ENCODE measurements around the gene DCAF10. TPM values are rescaled to one million over a fixed set of nuclear protein-coding genes. Genes with fewer than 3 reads are reported as not detected.
A peak's percentile ranks its signal among the peaks of the same experiment; 100 is the strongest.
"Not testable (repeated sequence)": the region's sequence is repeated elsewhere in the genome, so short reads cannot be mapped to it uniquely, and the experiment has no call there.

DCAF10 gene, protein sequence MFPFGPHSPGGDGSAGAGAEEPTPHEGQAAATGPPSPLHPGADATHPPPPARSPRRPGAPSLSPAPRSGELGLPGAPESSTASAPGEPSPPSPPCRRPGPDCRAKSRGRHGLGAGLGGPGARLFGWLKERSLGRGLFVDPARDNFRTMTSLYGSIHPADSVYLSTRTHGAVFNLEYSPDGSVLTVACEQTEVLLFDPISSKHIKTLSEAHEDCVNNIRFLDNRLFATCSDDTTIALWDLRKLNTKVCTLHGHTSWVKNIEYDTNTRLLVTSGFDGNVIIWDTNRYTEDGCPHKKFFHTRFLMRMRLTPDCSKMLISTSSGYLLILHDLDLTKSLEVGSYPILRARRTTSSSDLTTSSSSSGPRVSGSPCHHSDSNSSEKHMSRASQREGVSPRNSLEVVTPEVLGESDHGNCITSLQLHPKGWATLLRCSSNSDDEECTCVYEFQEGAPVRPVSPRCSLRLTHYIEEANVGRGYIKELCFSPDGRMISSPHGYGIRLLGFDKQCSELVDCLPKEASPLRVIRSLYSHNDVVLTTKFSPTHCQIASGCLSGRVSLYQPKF
- 10 to 100 TPM; 14.9 to 15.1 TPM for total RNA-seq
- polyA plus RNA-seq, result 27.2 TPM

GRCh38 chr9:37800631-37801286, at the start of gene DCAF10:
TSS of gene DCAF10 (plus strand) at chr9:37800797. CDS start at chr9:37800867, 70 bp downstream.
- Mint-ChIP-seq H3K9me3 (no peaks in the 10 kb centered on the region), H3K4me3 (peak within 1 kb of the TSS; percentile 91 to 99 (median 94)), H3K36me3 (peaks cover 0 to 11% (median 2%) of the 10 kb centered on the region in 3 donors), H3K4me1 (peaks cover 36 to 50% (median 46%) of the 10 kb centered on the region in 3 donors), H3K27ac (peak within 1 kb of the TSS; percentile 44 to 95 (median 92)), H3K27me3 (no peaks in the 10 kb centered on the region)
- peak within 1 kb of the TSS; percentile 65 for H3K27ac ChIP-seq (ENCODE audit: low read depth, low read length)
- ChIA-PET POLR2A (interaction anchor here (0.6 to 1.9 kb wide), 5 partner anchors 13 to 209 kb away, joined by 3 to 10 read pairs (median 4); partner anchors contain the start of gene EXOSC3), CTCF (interaction anchor here (2.5 kb wide), 1 partner anchor 16 kb away, joined by 10 read pairs; the partner anchor contains the start of gene EXOSC3)
- peak within 1 kb of the TSS; percentile 92 for H3K4me3 ChIP-seq (ENCODE audit: low read length)
- no peaks in the 10 kb centered on the region for H3K27me3 ChIP-seq (ENCODE audit: insufficient read depth, low read length, poor library complexity, severe bottlenecking)
- no peaks in the 10 kb centered on the region for H3K9me3 ChIP-seq (ENCODE audit: low read length)
- H3K4me1 ChIP-seq (ENCODE audit: insufficient read depth, low read length), result peaks cover 32% of the 10 kb centered on the region
- H3K36me3 ChIP-seq (ENCODE audit: insufficient read depth, low read length), result no peaks in the 10 kb centered on the region
- DNase-seq, result peak; percentile 78 to 90 (median 85)

DNA sequence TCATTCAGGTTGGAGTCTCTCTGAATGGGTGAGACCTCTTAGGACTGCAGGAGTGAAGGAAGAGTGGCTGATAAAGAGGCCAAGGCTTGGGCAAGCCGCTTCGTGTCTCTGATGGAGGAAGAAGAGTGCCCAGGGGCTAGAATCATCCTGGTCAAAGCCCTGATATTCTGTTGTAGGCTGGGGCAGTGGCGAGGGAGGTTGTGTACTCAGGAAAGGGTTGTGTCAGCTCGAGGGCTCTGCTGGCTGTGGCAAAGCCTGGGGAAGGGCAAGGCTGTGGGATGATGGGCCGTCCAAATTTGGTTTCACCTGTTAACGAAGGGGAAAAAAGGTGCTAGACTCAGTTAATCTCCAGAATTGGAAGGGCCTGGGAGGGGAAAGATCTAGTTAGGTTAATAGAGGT, 49.4 kb upstream of the DCAF10 start:
- Histone ChIP-seq H3K4me1 (ENCODE audit: insufficient read depth, low read length) (peaks cover 16% of the 10 kb centered on the region), H3K36me3 (ENCODE audit: insufficient read depth, low read length) (no peaks in the 10 kb centered on the region), H3K4me3 (ENCODE audit: low read length) (no peak overlapping the region), H3K27ac (ENCODE audit: low read depth, low read length) (no peak overlapping the region), H3K27me3 (ENCODE audit: insufficient read depth, low read length, poor library complexity, severe bottlenecking) (no peaks in the 10 kb centered on the region), H3K9me3 (ENCODE audit: low read length) (no peaks in the 10 kb centered on the region)
- Mint-ChIP-seq H3K27me3 (peaks cover 0 to 1% of the 10 kb centered on the region in 2 donors), H3K9me3 (no peaks in the 10 kb centered on the region), H3K36me3 (peaks cover 0 to 7% (median 0%) of the 10 kb centered on the region in 3 donors), H3K4me3 (peak overlapping the region in 6 of 7 donors; percentile 11 to 78 (median 44)), H3K4me1 (peaks cover 31 to 40% (median 32%) of the 10 kb centered on the region in 3 donors), H3K27ac (peak overlapping the region in 3 of 8 donors; percentile 42 to 78 (median 71))
- POLR2A ChIA-PET, result interaction anchor here (0.7 kb wide), 1 partner anchor 111 kb away, joined by 3 read pairs; no protein-coding TSS in a partner anchor
- DNase-seq, result no peak
- CTCF ChIA-PET, result interaction anchor here (1.2 kb wide), 1 partner anchor 159 kb away, joined by 3 read pairs; no protein-coding TSS in a partner anchor

- H3K27ac Mint-ChIP-seq; DNase-seq; POLR2A ChIA-PET; H3K9me3 Mint-ChIP-seq; H3K9me3 ChIP-seq (ENCODE audit: low read length); H3K27me3 ChIP-seq (ENCODE audit: insufficient read depth, low read length, poor library complexity, severe bottlenecking); H3K4me3 Mint-ChIP-seq; H3K36me3 Mint-ChIP-seq; H3K27ac ChIP-seq (ENCODE audit: low read depth, low read length); H3K36me3 ChIP-seq (ENCODE audit: insufficient read depth, low read length); H3K4me3 ChIP-seq (ENCODE audit: low read length); H3K27me3 Mint-ChIP-seq: not testable (repeated sequence)
- CTCF ChIA-PET, result interaction anchor here (1.6 kb wide), 1 partner anchor 12 kb away, joined by 3 read pairs; no protein-coding TSS in a partner anchor
- H3K4me1 ChIP-seq (ENCODE audit: insufficient read depth, low read length), result peaks cover 16% of the 10 kb centered on the region
- H3K4me1 Mint-ChIP-seq, result peaks cover 33 to 43% (median 33%) of the 10 kb centered on the region in 3 donors
Observed at GRCh38 chr9:37751704-37752103, 48.9 kb upstream of the DCAF10 start.

GRCh38 chr9:37752112-37752511, 48.5 kb upstream of the DCAF10 start:
- not testable (repeated sequence) for H3K4me3 ChIP-seq (ENCODE audit: low read length); H3K27ac ChIP-seq (ENCODE audit: low read depth, low read length); DNase-seq; H3K36me3 ChIP-seq (ENCODE audit: insufficient read depth, low read length); H3K9me3 Mint-ChIP-seq; H3K27me3 ChIP-seq (ENCODE audit: insufficient read depth, low read length, poor library complexity, severe bottlenecking); H3K36me3 Mint-ChIP-seq; H3K27me3 Mint-ChIP-seq; H3K9me3 ChIP-seq (ENCODE audit: low read length)
- Mint-ChIP-seq H3K4me1 (peaks cover 33 to 40% (median 33%) of the 10 kb centered on the region in 3 donors), H3K27ac (peak overlapping the region in 1 of 8 donors; percentile 89), H3K4me3 (peak overlapping the region in 3 of 7 donors; percentile 74 to 98 (median 97))
- POLR2A ChIA-PET, result interaction anchor here (1.1 kb wide), 1 partner anchor 48 kb away, joined by 3 read pairs; the partner anchor contains the start of gene DCAF10
- CTCF ChIA-PET, result interaction anchor here (0.8 to 1.6 kb wide), 3 partner anchors 8 to 19 kb away, joined by 3 read pairs; no protein-coding TSS in a partner anchor
- peaks cover 16% of the 10 kb centered on the region for H3K4me1 ChIP-seq (ENCODE audit: insufficient read depth, low read length)

DNA sequence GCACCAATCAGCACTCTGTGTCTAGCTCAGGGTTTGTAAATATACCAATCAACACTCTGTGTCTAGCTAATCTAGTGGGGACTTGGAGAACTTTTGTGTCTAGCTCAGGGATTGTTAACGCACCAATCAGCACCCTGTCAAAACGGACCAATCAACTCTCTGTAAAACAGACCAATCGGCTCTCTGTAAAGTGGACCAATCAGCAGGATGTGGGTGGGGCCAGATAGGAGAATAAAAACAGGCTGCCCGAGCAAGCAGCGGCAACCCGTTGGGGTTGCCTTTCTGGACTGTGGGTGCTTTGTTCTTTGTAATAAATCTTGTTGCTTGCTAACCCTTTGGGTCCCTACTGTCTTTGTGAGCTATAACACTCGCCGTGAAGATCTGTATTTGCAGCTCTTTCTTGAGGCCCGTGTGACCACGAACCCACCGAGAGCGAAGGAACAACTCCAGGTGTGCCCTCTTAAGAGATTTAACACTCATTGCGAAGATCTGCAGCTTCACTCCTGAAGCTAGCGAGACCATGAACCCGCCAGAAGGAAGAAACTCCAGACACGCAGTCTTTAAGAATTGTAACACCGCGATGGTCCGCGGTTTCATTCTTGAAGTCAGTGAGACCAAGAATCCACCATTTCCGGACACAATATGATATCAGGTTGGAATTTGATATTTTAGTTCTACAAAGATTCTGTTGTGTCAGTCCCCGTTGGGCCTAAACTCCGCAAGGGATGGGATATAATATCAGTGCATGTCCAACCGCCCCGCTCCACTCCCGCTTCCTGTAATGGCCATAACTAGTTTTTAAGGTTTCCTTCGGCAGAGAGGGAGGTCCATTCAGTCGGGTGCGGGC, 47.7 kb upstream of the DCAF10 start:
- peak overlapping the region; percentile 96 to 99 (median 97) for H3K4me3 Mint-ChIP-seq
- peak in 1 of 5 donors; percentile 8 for DNase-seq
- POLR2A ChIA-PET, result interaction anchor here (1.1 kb wide), 1 partner anchor 48 kb away, joined by 3 read pairs; the partner anchor contains the start of gene DCAF10

DNA sequence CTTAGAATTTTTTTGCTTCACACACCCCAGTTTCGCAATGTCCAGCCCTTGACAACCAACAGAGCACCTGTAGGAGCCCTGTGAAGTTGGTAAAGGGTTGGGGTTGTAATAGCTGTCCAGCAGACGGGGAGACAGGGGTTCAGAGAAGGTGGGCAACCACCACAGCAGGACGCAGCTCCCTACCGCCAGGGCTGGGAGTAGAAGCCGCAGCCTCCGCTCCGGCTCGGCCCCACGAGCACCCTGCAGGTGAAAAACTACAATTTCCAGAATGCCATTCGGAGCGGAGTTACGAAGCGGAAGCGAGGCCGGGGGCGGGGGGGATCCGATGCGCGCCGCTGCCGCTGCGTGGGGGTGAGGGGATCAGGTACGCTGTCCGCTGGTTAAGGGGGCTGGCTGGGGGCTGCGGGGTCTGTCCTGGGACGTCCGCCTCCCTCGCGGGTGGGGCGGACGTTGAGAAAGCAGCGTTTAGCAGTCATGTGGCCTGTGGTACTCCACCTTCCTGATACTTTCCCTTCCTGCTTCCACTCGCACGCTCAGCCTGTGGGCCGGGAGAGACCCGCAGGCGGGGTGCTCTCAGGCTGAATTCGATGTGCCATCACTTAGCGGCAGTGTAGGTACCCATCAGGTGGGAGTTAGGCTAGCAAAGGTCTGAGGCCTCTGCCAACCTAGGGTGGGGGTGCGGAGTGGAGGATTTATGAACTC, 47.0 kb upstream of the DCAF10 start, which contains the start of gene TRMT10B:
TSS of gene TRMT10B (plus strand) at position 317 of the 702 bp plus-strand sequence. CDS start 8,127 bp downstream, outside the sequence.
- CTCF ChIA-PET, result interaction anchor here (1.6 kb wide), 1 partner anchor 10 kb away, joined by 3 read pairs; no protein-coding TSS in a partner anchor
- Histone ChIP-seq H3K36me3 (ENCODE audit: insufficient read depth, low read length) (no peaks in the 10 kb centered on the region), H3K9me3 (ENCODE audit: low read length) (no peaks in the 10 kb centered on the region), H3K4me3 (ENCODE audit: low read length) (peak within 1 kb of the TSS; percentile 99), H3K27ac (ENCODE audit: low read depth, low read length) (peak within 1 kb of the TSS; percentile 85), H3K27me3 (ENCODE audit: insufficient read depth, low read length, poor library complexity, severe bottlenecking) (no peaks in the 10 kb centered on the region), H3K4me1 (ENCODE audit: insufficient read depth, low read length) (peaks cover 16% of the 10 kb centered on the region)
- Mint-ChIP-seq H3K9me3 (no peaks in the 10 kb centered on the region), H3K27me3 (peaks cover 0 to 1% of the 10 kb centered on the region in 2 donors), H3K4me1 (peaks cover 33 to 46% (median 35%) of the 10 kb centered on the region in 3 donors), H3K4me3 (peak within 1 kb of the TSS; percentile 96 to 99 (median 97)), H3K36me3 (peaks cover 0 to 14% (median 0%) of the 10 kb centered on the region in 3 donors), H3K27ac (peak within 1 kb of the TSS; percentile 89 to 99 (median 96))
- peak; percentile 52 to 75 (median 64) for DNase-seq
- POLR2A ChIA-PET, result no interaction called here

More for the DNA sequence above, 47.7 kb upstream of the DCAF10 start:
- H3K36me3 ChIP-seq (ENCODE audit: insufficient read depth, low read length), result no peaks in the 10 kb centered on the region
- peak overlapping the region; percentile 99 for H3K4me3 ChIP-seq (ENCODE audit: low read length)
- peaks cover 33 to 46% (median 35%) of the 10 kb centered on the region in 3 donors for H3K4me1 Mint-ChIP-seq
- peak overlapping the region; percentile 71 to 98 (median 96) for H3K27ac Mint-ChIP-seq
- peaks cover 0 to 1% of the 10 kb centered on the region in 2 donors for H3K27me3 Mint-ChIP-seq
- peaks cover 0 to 14% (median 0%) of the 10 kb centered on the region in 3 donors for H3K36me3 Mint-ChIP-seq
- no peaks in the 10 kb centered on the region for H3K9me3 ChIP-seq (ENCODE audit: low read length)
- CTCF ChIA-PET, result interaction anchor here (0.8 to 1.6 kb wide), 3 partner anchors 9 to 20 kb away, joined by 3 read pairs; no protein-coding TSS in a partner anchor
- H3K27ac ChIP-seq (ENCODE audit: low read depth, low read length), result peak overlapping the region; percentile 85
- H3K4me1 ChIP-seq (ENCODE audit: insufficient read depth, low read length), result peaks cover 16% of the 10 kb centered on the region
- no peaks in the 10 kb centered on the region for H3K27me3 ChIP-seq (ENCODE audit: insufficient read depth, low read length, poor library complexity, severe bottlenecking)
- H3K9me3 Mint-ChIP-seq, result no peaks in the 10 kb centered on the region

Data from CD8-positive, alpha-beta memory T cell (primary cell).